ENCODE results near the gene SAMD8.

DNA sequence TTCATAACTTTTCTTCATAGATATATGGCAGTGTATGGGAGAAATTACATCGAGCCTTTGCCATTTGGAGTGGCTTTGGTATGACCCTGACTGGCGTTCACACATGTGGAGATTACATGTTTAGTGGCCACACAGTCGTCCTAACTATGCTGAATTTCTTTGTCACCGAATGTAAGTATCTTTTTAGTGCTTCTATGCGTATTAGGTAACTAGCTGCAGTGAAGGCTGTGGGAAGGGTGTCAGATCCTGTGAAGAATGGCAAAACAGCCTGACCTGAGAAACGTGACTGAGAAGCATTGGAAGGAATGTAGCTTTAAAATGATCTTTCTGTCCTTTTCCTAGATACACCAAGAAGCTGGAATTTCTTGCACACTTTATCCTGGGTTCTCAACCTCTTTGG lies 64.6 kb downstream of the SAMD8 start:
- TF ChIP-seq, protein P1, sequence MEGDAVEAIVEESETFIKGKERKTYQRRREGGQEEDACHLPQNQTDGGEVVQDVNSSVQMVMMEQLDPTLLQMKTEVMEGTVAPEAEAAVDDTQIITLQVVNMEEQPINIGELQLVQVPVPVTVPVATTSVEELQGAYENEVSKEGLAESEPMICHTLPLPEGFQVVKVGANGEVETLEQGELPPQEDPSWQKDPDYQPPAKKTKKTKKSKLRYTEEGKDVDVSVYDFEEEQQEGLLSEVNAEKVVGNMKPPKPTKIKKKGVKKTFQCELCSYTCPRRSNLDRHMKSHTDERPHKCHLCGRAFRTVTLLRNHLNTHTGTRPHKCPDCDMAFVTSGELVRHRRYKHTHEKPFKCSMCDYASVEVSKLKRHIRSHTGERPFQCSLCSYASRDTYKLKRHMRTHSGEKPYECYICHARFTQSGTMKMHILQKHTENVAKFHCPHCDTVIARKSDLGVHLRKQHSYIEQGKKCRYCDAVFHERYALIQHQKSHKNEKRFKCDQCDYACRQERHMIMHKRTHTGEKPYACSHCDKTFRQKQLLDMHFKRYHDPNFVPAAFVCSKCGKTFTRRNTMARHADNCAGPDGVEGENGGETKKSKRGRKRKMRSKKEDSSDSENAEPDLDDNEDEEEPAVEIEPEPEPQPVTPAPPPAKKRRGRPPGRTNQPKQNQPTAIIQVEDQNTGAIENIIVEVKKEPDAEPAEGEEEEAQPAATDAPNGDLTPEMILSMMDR (IDR thresholded peaks at IDR 0.05): no peak
- TF ChIP-seq POLR2A (IDR thresholded peaks at IDR 0.05) (no peak), POLR2AphosphoS5 (IDR thresholded peaks at IDR 0.05) (no peak), EP300 (IDR thresholded peaks at IDR 0.05) (no peak)

Data from sigmoid colon (tissue), 4 donors.